AG09309 (cell line): ENCODE results near the gene HJURP.
A peak's percentile ranks its signal among the peaks of the same experiment; 100 is the strongest.

Experiments
- DNase-seq: peaks from one replicate; pipeline ENCODE4 v3.0.0-alpha.2; 2010; ENCODE audit warnings: low read depth
- H3K4me3 ChIP-seq: 2 replicates; pipeline ENCODE4 v1.5.1; 2011; ENCODE audit warnings: mild to moderate bottlenecking, low read depth, low read length, moderate library complexity; ENCODE audit not compliant: control insufficient read depth
- TF ChIP-seq, protein P1 (sequence below): IDR thresholded peaks from 2 replicates; pipeline ENCODE4 v1.5.1; 2011; ENCODE audit warnings: mild to moderate bottlenecking, low read depth, low read length, inconsistent platforms; ENCODE audit not compliant: insufficient read depth, control insufficient read depth; ENCODE audit errors: missing control alignments

HJURP gene

DNA sequence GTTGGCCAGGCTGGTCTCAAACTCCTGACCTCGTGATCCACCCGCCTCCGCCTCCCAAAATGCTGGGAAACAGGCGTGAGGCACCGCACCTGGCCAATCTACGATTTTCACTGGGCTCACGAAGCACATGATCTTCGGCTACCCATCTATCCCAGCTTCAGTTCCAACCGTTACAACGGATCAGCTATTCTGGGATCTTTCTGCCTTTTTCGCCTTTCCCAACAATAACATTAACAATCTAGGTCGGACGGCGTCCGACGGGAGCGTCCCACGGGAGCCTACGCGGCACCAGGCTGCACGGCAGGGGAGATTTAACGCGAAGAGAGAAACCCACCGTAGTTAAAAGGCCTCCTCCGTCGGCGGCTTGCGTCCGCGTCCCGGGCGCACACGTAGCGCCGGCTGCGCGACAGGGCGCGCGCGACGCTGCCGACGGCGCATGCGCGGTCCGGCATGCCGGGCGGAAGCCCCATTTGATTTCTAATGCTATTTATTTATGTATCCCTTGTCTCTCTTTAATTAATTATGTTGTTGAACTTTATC is 13.7 kb upstream of the HJURP start, which contains the start of gene MSL3B:
Gene MSL3B, minus strand, starts transcription at position 394 of the 540 bp plus-strand sequence.
- no peak for DNase-seq
- H3K4me3 ChIP-seq: peak within 1 kb of the TSS; percentile 54
- TF ChIP-seq, protein P1, sequence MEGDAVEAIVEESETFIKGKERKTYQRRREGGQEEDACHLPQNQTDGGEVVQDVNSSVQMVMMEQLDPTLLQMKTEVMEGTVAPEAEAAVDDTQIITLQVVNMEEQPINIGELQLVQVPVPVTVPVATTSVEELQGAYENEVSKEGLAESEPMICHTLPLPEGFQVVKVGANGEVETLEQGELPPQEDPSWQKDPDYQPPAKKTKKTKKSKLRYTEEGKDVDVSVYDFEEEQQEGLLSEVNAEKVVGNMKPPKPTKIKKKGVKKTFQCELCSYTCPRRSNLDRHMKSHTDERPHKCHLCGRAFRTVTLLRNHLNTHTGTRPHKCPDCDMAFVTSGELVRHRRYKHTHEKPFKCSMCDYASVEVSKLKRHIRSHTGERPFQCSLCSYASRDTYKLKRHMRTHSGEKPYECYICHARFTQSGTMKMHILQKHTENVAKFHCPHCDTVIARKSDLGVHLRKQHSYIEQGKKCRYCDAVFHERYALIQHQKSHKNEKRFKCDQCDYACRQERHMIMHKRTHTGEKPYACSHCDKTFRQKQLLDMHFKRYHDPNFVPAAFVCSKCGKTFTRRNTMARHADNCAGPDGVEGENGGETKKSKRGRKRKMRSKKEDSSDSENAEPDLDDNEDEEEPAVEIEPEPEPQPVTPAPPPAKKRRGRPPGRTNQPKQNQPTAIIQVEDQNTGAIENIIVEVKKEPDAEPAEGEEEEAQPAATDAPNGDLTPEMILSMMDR: no peak

DNA sequence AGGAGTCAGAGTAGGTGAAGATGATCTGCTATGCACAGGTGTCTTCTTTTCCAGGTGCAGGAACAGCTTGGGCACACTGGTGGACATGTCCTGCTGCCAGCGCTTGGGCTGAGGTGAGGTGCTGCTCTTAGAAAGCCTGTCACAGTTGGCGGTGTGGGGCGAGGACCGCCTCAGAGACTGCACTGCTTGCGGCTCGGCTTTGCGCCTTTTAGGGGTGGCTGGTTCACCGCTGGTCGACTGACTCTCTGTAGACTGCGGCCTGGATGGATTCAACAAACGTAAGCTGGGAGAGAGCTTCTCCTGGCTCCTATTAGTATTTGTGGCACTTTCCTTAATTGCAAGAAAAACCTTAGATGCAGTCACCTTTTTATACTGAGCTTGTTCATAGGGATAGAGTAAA is 12.1 kb upstream of the HJURP start:
- DNase-seq: no peak
- H3K4me3 ChIP-seq: no peak overlapping the region
- TF ChIP-seq, protein P1: no peak

DNA sequence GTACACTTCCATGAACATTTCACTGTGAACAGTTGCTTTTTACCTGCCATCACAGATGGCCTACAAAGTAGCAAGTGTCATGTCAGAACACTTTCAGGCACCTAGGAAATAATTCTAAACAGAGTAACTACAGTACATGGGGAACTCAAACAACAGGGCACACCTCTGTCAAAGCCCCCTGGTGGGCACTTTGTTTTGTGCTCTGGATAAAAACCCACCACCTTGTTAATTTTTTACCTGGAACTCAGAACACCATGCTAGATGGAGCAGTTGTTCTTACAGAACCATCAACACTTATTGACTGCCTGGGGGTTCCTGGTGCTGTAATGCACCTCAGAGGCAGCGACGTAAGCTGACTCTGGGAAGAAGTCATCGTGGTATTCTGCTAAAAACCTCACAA is 11.5 kb upstream of the HJURP start:
- TF ChIP-seq, protein P1: no peak
- no peak for DNase-seq
- no peak overlapping the region for H3K4me3 ChIP-seq

DNA sequence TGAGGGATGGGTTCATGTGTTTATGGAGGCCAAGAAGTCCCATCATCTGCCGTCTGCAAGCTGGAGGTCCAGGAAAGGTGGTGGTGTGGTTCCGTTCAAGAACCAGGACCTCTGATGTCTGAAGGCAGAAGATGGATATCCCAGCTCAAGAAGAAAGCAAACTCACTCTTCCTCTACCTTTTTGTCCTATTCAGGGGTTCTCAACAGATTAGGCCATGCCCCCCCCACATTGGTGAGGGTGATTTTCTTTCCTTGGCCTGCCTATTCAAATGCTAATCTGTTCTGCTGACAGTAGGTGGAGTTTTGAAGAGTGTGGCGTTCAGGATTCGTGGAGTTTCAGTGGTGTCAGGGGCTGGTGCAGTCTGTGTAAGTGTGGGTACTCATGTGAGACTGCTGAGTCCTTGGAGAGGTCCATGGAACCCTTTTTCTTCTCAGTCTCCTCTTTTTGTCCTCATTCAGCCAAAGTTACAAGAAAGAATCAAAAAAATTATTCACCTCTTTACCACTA is 8.0 kb upstream of the HJURP start:
- TF ChIP-seq, protein P1: peak; percentile 10
- H3K4me3 ChIP-seq: no peak overlapping the region

DNA sequence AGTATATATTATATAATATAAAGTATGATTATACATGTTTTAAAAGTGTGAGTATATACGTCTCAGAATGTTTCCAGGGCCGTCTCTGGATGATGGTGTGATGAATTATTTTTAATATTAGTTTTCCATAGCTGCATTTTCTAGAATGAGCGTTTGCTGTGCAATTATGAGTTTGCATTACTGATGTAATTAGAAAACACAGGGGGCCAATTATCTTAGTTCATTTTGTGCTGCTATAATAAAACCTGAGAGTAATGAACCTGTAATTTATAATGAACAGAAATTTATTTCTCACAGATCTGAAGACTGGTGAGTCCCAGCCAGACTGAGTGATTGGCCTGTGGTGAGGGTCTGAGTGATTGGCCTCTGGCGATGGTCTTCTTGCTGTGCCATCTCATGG is 4.0 kb upstream of the HJURP start:
- no peak overlapping the region for H3K4me3 ChIP-seq
- TF ChIP-seq, protein P1: no peak
- DNase-seq: no peak

More for the DNA sequence above, 8.0 kb upstream of the HJURP start:
- no peak for DNase-seq

DNA sequence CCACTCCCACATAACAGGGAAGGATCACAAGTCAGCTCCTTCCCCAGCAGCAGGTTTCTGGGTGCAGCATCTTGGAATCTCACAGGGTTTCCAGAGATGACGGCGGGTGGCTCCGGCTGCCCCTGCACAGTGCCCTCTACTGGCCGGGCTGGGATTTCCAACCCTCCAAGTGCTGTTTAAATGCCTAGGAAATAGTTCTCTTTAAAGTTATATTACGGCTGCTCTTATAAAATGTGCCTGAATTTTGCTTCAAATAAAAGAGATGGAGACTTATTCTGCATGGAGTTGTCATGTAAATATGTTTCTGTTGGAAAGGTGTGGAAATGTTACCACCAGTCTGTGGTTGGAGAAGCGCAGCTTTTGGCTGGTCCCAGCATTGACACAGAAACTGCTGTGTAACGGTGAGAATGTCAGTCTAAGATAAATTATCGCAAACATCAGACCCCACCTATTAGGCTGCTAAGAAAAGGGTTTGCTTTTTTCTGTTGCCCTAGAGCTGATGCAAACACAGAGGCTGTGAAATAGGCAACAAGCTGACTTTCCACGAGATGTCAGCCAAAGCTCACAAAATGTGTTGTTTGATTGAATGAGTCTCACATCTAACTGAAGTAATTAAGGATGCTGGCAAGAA is 3.3 kb upstream of the HJURP start:
- H3K4me3 ChIP-seq: no peak overlapping the region
- no peak for DNase-seq
- TF ChIP-seq, protein P1: peak; percentile 73
